ENCODE results near the gene AFF3.

AFF3 gene

GRCh38 chr2:99821984-99822383, 320.4 kb downstream of the AFF3 start:
- DNase-seq (ENCODE audit: low read depth): no peak

GRCh38 chr2:99821572-99821971, 320.8 kb downstream of the AFF3 start:
- no peak for DNase-seq (ENCODE audit: low read depth)

GRCh38 chr2:99821039-99821438, 321.4 kb downstream of the AFF3 start:
- no peak for DNase-seq (ENCODE audit: low read depth)

GRCh38 chr2:99819766-99820165, 322.6 kb downstream of the AFF3 start:
- DNase-seq (ENCODE audit: low read depth): no peak

- DNase-seq (ENCODE audit: low read depth): no peak
Observed at GRCh38 chr2:99818842-99819241, 323.5 kb downstream of the AFF3 start.

- DNase-seq (ENCODE audit: low read depth): no peak
Observed at GRCh38 chr2:99816908-99817307, 325.5 kb downstream of the AFF3 start.

GRCh38 chr2:99812426-99812825, 330.0 kb downstream of the AFF3 start:
- no peak for DNase-seq (ENCODE audit: low read depth)

- no peak for DNase-seq (ENCODE audit: low read depth)
Observed at GRCh38 chr2:99811544-99811943, 330.8 kb downstream of the AFF3 start.

- DNase-seq (ENCODE audit: low read depth): no peak
Observed at GRCh38 chr2:99810225-99810624, 332.2 kb downstream of the AFF3 start.

GRCh38 chr2:99809259-99809900, 333.0 kb downstream of the AFF3 start:
- DNase-seq (ENCODE audit: low read depth): no peak

GRCh38 chr2:99808361-99809200, 333.8 kb downstream of the AFF3 start:
- no peak for DNase-seq (ENCODE audit: low read depth)

GRCh38 chr2:99806758-99807157, 335.6 kb downstream of the AFF3 start:
- DNase-seq (ENCODE audit: low read depth): no peak

GRCh38 chr2:99805930-99806476, 336.4 kb downstream of the AFF3 start:
- DNase-seq (ENCODE audit: low read depth): no peak

- no peak for DNase-seq (ENCODE audit: low read depth)
Observed at GRCh38 chr2:99803846-99804245, 338.5 kb downstream of the AFF3 start.

GRCh38 chr2:99802734-99803133, 339.7 kb downstream of the AFF3 start:
- DNase-seq (ENCODE audit: low read depth): no peak

GRCh38 chr2:99801327-99801901, 341.0 kb downstream of the AFF3 start:
- no peak for DNase-seq (ENCODE audit: low read depth)

GRCh38 chr2:99797475-99797874, 344.9 kb downstream of the AFF3 start:
- no peak for DNase-seq (ENCODE audit: low read depth)

GRCh38 chr2:99794414-99794813, 348.0 kb downstream of the AFF3 start:
- DNase-seq (ENCODE audit: low read depth): no peak

- DNase-seq (ENCODE audit: low read depth): no peak
Observed at GRCh38 chr2:99793022-99793421, 349.4 kb downstream of the AFF3 start.

- no peak for DNase-seq (ENCODE audit: low read depth)
Observed at GRCh38 chr2:99789849-99790248, 352.5 kb downstream of the AFF3 start.

GRCh38 chr2:99787769-99788382, 354.5 kb downstream of the AFF3 start:
- DNase-seq (ENCODE audit: low read depth): no peak

- no peak for DNase-seq (ENCODE audit: low read depth)
Observed at GRCh38 chr2:99786636-99787390, 355.6 kb downstream of the AFF3 start.

All from activated T-cell treated with anti-CD3 and anti-CD28 coated beads for 24 hours (primary cell).